HEK293T (cell line): ENCODE data around the gene PPP2R3A.

ENCODE experiments used
- BHLHE40 ChIP-seq: fragments of 450-650 bp; IDR thresholded peaks from 2 replicates; pipeline ENCODE4 v1.6.1; 2016; ENCODE audit warnings: mild to moderate bottlenecking, moderate library complexity, borderline replicate concordance
- CTBP1 ChIP-seq: fragments of 450-650 bp; IDR thresholded peaks from 2 replicates; pipeline ENCODE4 v1.6.1; 2016; ENCODE audit warnings: borderline replicate concordance
- FOXK2 ChIP-seq: fragments of 450-650 bp; IDR thresholded peaks from 2 replicates; pipeline ENCODE4 v1.6.1; 2016; ENCODE audit warnings: mild to moderate bottlenecking
- SP1 ChIP-seq: fragments of 450-650 bp; IDR thresholded peaks from 2 replicates; pipeline ENCODE4 v1.6.1; 2017
- SUZ12 ChIP-seq: fragments of 450-650 bp; IDR thresholded peaks from 2 replicates; pipeline ENCODE4 v1.6.1; 2016; ENCODE audit warnings: mild to moderate bottlenecking
- TF ChIP-seq, protein P1 (sequence below): fragments of 450-650 bp; IDR thresholded peaks from 2 replicates; pipeline ENCODE4 v1.6.1; 2016

DNA sequence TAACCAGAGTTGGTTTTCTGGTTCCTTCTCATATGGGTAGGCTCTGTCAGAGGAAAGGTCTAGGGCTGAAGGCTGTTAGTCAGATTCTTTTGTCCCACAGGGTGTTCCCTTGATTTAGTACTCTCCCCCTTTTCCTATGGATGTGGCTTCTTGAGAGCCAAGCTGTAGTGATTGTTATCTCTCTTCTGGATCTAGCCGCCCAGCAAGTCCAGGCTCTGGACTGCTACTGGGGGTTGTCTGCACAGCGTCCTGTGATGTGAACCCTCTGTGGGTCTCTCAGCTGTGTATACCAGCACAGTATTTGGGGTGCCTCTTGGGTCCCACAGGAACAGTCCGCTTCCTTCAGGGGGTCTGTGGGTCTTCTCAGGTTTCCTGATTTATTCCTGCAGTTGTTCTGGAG, 70.8 kb downstream of the PPP2R3A start:
- TF ChIP-seq CTBP1 (no peak), SUZ12 (no peak), FOXK2 (no peak), SP1 (no peak), BHLHE40 (no peak)
- TF ChIP-seq, protein P1, sequence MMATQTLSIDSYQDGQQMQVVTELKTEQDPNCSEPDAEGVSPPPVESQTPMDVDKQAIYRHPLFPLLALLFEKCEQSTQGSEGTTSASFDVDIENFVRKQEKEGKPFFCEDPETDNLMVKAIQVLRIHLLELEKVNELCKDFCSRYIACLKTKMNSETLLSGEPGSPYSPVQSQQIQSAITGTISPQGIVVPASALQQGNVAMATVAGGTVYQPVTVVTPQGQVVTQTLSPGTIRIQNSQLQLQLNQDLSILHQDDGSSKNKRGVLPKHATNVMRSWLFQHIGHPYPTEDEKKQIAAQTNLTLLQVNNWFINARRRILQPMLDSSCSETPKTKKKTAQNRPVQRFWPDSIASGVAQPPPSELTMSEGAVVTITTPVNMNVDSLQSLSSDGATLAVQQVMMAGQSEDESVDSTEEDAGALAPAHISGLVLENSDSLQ: no peak
